ENCODE measurements around the gene RAC2. TPM values are rescaled to one million over a fixed set of nuclear protein-coding genes. Genes with fewer than 3 reads are reported as not detected.
"Not testable (repeated sequence)": the region's sequence is repeated elsewhere in the genome, so short reads cannot be mapped to it uniquely, and the experiment has no call there.

Gene RAC2
- total RNA-seq, 1 donor from 2014 or later = 978 TPM

- intact Hi-C loops (cut with micrococcal nuclease) = no loop called here
These were observed 14.1 kb upstream of the RAC2 start for GRCh38 chr22:37258005-37258752.

DNA sequence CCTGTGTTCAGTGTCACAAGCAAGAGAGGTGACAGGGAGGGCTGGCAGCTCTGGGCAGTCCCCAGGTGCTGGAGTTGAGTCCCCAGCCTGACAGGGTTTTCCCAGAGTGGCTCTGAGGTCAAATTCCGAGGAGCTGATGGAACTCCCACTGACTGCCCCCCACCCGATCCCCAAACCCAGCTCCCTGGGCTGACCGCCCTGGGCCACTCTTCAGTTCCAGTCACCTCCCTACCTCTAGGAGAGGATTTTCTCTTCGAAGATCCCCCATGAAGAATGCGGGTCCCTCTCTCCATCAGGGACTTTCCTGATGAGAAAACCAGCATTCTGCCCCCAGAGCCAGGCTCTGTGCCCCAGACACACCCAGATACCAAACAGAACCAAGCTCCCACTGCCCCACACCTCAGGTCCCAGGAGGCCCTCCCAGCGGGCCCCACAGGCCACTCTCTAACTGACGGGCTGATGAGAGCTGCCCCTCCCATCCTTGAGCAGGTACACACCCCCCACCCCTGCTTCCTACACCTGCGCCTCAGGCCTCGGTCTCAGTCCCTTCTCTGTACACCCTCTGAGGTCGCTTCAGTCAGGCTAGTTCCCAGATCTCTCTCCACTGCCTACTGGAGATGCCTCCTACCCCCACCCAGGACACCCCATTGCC lies 12.1 kb upstream of the RAC2 start:
- intact Hi-C loops (cut with micrococcal nuclease) = no loop called here

DNA sequence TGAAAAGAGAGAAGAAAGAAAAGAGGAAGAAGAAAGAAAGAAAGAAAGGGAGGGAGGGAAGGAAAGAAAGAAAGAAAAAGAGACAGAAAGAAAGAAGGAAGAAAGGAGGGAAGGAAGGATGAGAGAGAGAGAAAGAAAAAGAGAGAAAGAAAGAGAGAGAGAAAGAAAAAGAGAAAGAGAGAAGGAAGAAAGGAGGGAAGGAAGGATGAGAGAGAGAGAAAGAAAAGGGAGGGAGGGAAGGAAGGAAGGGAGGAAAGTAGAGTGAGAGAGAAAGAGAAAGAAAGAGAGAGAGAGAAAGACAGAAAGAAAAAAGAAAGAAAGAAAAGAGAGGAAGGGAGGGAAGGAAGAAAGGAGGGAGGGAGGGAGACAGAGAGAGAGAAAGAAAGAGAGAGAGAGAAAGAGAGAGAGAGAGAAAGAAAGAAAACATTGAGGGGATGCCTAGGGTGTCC lies 11.5 kb upstream of the RAC2 start:
- intact Hi-C loops (cut with micrococcal nuclease) = no loop called here

DNA sequence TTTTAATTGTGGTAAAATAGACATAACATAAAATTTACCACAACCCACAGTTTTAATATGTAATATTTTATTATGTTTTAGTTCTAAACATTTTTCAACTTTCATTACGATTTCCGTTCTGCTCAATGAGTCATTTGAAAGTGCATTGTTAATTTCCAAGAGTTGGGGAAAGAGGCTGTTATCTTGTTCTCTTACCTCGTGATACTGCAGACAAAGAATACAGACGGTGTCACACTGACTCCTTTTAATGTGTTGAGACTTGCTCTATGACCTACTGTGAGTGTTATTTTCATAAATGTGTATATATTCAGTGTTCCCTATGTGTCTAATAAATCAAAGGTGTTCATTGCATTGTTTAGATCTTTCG lies 10.8 kb upstream of the RAC2 start:
- intact Hi-C loops (cut with micrococcal nuclease) = no loop called here

GRCh38 chr22:37254209-37254866 lies 10.3 kb upstream of the RAC2 start:
- intact Hi-C loops (cut with micrococcal nuclease) = no loop called here

- intact Hi-C loops (cut with micrococcal nuclease) = no loop called here
These were observed 9.1 kb upstream of the RAC2 start for GRCh38 chr22:37253126-37253660.

DNA sequence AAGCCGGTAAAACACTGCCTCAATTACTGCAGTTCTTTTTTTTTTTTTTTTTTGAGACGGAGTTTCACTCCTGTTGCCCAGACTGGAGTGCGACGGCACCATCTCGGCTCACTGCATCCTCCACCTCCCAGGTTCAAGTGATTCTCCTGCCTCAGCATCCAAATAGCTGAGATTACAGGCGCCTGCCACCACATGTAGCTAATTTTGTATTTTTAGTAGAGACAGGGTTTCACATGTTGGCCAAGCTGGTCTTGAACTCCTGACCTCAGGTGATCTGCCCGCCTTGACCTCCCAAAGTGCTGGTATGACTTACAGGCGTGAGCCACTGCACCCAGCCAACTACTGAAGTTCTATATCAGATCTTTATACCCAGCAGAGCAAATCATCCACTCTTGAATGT lies 7.8 kb upstream of the RAC2 start:
- intact Hi-C loops (cut with micrococcal nuclease) = not testable (repeated sequence)

- intact Hi-C loops (cut with micrococcal nuclease) = no loop called here
These were observed 5.9 kb upstream of the RAC2 start for GRCh38 chr22:37249986-37250385.

- intact Hi-C loops (cut with micrococcal nuclease) = no loop called here
These were observed 4.2 kb upstream of the RAC2 start for GRCh38 chr22:37248251-37248650.

GRCh38 chr22:37245740-37246139 lies 1.7 kb upstream of the RAC2 start:
- intact Hi-C loops (cut with micrococcal nuclease) = no loop called here

DNA sequence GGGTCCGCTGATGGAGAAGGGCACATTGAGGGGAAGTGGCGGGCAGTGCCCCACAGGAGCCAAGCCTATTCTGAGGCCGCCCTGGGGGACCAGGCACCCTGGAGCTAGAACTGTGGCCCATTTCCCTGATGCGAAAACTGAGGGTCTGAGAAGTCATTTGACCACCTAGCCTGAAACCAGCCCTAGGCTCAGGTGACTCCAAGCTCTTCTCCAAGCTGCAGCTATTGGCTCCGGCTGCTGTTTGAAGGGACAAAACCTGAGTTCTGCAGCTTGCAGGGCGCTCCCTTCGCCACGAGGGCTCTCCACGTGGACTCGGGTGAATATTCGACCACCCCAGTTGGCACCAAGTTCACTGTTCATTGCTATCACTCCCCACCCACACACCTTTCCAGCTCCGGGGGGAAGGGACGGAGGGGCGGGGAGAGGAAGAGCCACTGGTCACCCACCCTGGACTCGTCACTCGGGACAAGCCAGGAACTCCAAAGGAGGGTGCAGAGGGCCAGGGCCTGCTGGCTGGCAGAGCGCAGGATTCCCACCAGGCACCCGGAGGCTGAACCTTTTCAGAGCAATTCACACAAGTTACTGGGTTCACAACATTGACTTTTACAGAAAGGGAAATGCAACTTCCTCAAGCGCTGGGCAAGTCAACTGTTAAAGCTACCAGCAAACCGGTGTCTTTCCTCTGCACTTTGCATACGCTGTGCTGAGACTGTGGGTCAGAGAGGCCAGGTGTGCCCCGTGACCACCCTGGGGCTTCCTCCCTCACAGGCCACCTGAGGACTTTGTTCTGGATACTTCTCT lies 1.1 kb upstream of the RAC2 start:
- intact Hi-C loops (cut with micrococcal nuclease) = loop anchor here (1.0 to 5.0 kb wide), 6 partner anchors 16 to 468 kb away; partner anchors contain the start of genes GGA1 and IFT27

- intact Hi-C loops (cut with micrococcal nuclease) = loop anchor here (1.0 to 5.0 kb wide), 6 partner anchors 18 to 466 kb away; partner anchors contain the start of genes GGA1 and IFT27
These were observed 511 bp downstream of the RAC2 start for GRCh38 chr22:37243402-37244113.

DNA sequence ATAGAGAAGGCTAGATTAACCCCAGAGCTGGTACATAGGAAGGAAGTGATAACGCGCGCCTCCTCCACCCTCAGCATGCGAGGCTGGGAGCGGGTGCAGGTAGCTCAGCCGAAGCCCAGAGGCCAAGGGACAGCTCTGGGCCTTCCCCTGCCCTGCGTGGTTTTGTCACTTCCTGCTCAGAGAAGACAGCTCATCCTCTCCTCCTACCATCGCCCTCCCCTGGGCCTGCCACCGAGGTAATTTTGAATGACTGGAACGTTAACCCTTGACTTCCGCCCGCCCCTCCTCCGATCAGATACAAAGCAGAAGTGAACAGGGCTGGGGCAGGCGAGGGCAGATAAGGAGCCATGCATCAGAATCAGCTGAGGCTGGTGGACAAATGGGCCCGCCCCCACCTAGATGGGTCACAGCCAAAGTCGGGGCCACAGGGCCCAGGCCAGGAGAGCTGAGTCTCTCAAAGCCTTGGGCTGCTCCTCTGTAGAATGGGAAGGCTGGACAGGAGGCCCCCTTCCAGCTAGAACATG lies 1.6 kb downstream of the RAC2 start:
- intact Hi-C loops (cut with micrococcal nuclease) = loop anchor here (1.0 to 5.0 kb wide), 8 partner anchors 12 to 465 kb away; partner anchors contain the start of genes GGA1 and IFT27

DNA sequence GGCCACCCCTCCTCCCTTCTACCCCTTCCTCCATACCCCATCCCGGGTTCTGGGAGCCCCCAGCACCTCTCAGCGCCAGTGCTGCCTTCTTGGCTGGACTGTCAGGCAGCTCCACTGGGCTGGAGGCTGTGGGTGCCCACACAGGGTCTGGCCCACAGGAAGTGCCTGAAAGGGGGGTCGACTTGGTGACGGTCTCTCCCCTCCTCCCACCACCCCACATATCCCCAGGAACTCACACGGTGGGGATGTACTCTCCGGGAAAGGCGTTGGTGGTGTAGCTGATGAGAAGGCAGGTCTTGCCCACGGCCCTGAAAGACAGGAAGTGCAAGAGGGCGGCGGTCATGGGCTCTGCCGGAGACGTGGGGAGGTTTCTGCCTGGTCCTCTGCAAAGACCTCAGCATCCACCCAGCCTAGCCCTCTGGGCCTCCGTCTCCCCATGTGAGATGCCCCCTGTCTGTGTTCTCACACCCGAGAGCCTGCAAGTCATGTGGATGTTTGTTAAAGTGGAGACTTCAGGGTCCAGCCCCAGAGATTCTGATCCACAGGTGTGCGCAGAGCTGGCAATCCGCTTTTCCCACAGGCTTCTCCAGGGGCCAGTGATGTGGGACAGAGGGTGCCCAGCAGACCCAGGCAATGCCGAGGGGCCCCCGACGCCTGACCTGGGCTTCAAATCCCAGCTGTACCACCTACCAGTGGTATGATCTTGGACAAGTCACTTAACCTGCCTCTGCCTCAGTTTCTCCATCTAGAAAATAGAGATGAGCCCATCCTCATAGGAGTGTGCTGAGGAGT lies 2.5 kb downstream of the RAC2 start:
- intact Hi-C loops (cut with micrococcal nuclease) = loop anchor here (1.0 to 5.0 kb wide), 8 partner anchors 11 to 464 kb away; partner anchors contain the start of genes GGA1 and IFT27

- intact Hi-C loops (cut with micrococcal nuclease) = loop anchor here (5.0 kb wide), 2 partner anchors 366 to 464 kb away; partner anchors contain the start of genes GGA1 and IFT27
These were observed 3.1 kb downstream of the RAC2 start for GRCh38 chr22:37240941-37241320.

DNA sequence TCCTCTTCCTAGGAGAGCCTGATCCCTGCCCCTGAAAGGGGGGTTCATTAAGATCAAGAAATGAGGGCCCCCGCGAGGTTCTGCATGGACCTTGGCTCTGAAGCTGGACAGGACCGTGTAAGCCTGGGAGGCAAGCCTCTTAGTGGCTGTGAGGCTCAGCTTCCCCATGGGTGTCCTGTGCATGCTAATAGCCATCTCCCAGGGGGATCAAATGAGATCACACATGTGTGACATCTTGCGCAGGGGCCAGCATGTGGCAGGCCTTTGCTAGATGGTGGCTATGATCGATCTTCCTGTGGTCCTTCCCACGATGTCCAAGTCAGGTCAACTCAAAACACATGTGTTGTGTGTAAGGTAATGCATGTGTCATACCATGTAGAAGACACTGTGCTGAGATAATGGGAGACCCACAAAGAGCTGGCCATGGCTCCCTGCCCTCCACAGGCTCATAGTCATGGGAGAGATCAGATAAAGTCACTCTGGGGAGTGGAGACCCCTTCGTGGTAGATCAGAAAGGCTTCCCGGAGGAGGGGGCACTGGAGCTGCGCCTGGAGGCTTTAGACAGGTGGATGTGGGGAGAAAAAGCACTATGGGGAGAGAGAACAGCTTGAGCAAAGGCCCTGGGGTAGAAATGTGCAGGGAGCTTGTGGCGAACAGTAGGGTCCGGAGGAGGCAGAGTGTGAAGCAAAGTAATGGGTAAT lies 3.7 kb downstream of the RAC2 start:
- intact Hi-C loops (cut with micrococcal nuclease) = loop anchor here (5.0 kb wide), 2 partner anchors 367 to 463 kb away; partner anchors contain the start of genes GGA1 and IFT27

DNA sequence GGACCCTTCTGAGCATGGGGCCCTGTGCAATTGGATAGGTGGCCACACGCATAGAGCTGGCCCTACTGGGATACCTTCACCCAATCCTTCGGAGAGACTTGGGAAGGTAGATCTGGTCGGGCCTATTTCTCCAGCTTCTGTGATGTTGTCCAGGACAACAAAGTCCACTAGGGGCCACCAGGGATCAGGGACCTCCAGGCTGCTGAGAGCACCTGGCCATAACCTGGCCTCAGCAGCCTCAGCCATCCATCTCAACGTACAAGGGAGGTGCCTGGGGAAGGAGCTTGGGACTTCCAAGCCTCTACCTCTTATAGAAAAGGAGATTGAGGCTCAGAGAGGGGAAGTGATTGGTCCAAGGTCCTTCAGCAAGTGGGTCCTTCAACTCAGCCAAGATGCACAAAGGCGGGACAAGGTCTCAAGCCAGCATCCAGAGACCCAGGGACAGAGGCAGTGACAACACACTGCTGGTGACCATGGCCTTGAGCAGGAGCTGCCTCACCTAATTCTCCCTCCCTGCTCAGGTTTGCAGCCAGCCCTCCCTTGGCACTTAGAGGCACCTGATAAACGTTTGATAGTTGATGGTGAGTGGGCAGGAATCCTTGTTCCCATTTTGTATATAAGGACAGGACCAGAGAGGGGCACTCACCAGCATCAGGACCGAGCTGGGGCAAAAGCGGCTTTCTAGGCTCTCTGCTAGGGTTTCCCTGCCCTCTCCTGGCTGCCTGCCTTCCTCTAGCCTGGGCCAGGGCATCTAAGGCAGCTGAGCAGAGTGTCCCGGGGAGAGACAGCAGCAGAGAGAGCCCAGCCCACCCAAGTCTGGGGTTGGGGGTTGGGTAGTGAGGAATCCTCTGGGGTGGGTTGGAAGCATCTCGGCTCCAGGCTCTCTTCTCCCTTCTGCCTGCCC lies 4.5 kb downstream of the RAC2 start:
- intact Hi-C loops (cut with micrococcal nuclease) = loop anchor here (5.0 to 10.0 kb wide), 3 partner anchors 368 to 855 kb away; partner anchors contain the start of genes GGA1, IFT27 and MYH9
